IPS-NIHi7 (cell line): Measurements from ENCODE around the gene ARV1.
A peak's percentile ranks its signal among the peaks of the same experiment; 100 is the strongest.
"Not testable (repeated sequence)": the region's sequence is repeated elsewhere in the genome, so short reads cannot be mapped to it uniquely, and the experiment has no call there.

ENCODE experiments used
- DNase-seq: peaks from one replicate; pipeline ENCODE4 v3.0.0; 2012; ENCODE audit warnings: mixed read lengths; ENCODE audit errors: extremely low spot score

The ARV1 gene

GRCh38 chr1:230976825-230977747 lies 1.8 kb upstream of the ARV1 start:
- DNase-seq, result no peak

- peak; percentile 53 for DNase-seq
Observed at GRCh38 chr1:230977761-230978490, 968 bp upstream of the ARV1 start.

GRCh38 chr1:230979389-230979716 lies 459 bp downstream of the ARV1 start:
- DNase-seq, result no peak

DNA sequence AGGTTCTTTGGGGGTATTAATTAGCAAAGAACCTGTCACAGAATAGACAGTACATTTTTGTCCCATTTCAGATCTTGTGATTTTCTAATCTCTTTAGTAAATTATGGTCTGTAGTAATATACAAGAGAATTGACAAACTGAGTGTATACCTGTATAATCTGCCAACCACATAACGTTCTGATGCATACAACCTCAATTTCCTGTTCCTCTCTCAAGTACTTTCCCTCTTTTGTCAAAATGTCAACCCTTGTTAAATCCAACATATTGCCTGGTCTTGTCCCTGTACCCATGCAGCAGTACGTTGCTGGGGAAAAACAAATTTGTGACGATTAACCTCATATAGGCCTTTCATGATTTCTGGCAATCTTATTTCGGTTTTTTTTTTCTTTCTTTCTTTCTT lies 1.1 kb downstream of the ARV1 start:
- no peak for DNase-seq

- DNase-seq, result no peak
Observed at GRCh38 chr1:230982696-230983095, 3.8 kb downstream of the ARV1 start.

GRCh38 chr1:230983811-230984210 lies 4.9 kb downstream of the ARV1 start:
- DNase-seq, result no peak

- not testable (repeated sequence) for DNase-seq
Observed at GRCh38 chr1:230984622-230985515, 6.0 kb downstream of the ARV1 start.

GRCh38 chr1:230985711-230986110 lies 6.8 kb downstream of the ARV1 start:
- no peak for DNase-seq

DNA sequence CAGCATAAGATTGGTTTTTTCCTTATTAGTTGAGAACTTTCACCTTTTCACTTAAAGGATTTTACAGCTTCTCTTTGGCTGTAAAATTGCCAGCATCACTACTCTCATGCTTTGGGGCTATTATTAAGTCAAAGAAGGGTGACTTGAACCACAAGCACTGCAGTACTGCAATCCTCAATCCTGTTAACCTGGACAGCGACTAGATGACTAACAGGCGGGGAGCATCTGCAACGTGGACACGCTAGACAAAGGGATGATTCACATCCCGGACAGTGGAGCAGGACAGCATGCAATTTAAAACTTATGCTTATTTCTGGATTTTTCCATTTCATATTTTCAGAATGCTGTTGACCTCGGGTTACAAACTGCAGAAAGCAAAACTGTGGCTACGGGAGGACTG lies 8.1 kb downstream of the ARV1 start:
- no peak for DNase-seq

DNA sequence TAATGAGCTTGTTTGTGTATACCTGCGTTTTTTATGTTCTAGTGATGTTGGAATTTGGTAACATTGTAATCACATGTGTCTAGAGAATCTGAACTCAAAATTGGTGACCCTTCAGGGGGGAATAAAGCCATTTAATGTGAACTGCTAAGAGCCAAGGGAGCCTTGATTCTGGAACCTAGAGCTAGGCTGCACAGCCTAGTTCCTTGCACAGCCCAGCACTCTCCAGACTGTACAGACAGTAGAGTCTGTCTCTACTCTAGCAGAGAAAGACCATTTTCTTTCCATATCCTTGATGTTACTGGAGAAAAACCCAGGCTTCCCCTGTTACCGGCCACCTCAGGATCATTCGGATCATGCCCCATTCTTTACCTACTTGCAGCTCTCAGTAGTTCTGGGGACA lies 8.6 kb downstream of the ARV1 start:
- DNase-seq, result no peak

DNA sequence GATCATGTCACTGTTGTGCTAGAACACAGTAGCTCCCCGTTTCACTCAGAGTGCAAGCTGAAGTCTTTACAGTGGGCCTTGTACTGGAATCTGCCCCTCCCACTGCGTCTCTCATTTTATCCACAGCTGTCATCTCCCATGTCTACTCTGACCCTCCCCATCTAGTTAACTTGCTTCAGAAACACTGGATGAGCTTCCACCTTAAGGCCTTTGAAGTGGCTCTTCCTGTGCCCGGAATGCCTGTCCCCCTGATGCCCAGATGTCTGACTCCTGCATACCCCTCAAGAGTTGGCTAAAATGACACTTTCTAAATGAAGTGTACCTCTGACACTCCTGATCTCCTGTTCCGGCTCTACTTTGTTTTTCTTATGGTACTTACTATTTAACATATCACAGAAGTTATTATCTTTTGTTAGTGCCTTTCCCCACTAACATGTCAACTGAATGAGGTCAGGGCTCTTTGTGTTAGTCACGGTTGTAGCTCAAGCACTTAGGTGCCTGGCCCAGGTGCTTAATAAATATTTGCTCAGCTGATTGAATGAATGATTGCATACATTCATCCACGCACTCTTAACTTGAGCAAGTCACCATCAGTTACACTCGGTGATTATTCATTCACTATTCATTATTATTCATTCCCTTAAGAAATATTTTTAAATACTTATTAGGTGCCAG lies 13.3 kb downstream of the ARV1 start:
- no peak for DNase-seq

DNA sequence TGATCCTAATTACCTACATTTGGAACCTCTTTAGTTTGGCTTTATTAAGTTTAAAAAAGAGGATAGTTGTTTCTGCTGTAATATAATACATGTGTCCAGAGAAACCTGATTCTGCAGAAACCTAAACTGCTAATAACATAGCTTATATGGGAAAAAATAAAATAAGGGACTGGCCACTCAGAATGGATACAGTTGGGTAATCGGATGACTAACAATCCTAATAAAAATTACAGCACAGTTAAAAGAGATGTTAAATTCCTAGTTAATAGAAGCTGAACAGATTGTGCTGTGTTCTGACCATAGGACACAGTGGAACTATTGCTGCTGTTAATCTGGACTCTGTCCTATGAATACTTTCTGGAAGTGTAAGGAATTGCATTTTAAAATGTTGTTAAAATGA lies 16.0 kb downstream of the ARV1 start:
- no peak for DNase-seq

- DNase-seq, result no peak
Observed at GRCh38 chr1:231000201-231000600, 21.3 kb downstream of the ARV1 start.

DNA sequence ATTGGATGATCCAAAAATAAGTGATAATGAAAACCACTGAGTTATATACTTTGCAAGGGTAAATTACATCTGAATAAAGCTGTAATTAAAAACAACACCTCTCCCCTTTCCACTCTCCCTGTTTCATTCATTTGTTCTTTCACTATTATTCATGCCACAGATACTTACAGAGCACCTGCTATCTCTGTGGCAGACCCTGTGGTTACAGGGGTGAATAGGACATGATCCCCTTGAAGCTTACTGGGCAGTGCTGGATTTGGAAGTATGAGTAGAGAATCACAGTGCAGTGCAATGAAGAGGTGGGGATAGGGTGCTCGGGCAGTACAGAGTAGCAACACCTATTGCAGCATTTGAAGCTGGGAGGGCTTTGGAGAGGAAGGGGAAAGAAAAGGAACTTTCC lies 21.7 kb downstream of the ARV1 start:
- no peak for DNase-seq

- no peak for DNase-seq
Observed at GRCh38 chr1:231001892-231002291, 23.0 kb downstream of the ARV1 start.

- not testable (repeated sequence) for DNase-seq
Observed at GRCh38 chr1:231007535-231007934, 28.6 kb downstream of the ARV1 start.

- no peak for DNase-seq
Observed at GRCh38 chr1:231011360-231011759, 32.5 kb downstream of the ARV1 start.

DNA sequence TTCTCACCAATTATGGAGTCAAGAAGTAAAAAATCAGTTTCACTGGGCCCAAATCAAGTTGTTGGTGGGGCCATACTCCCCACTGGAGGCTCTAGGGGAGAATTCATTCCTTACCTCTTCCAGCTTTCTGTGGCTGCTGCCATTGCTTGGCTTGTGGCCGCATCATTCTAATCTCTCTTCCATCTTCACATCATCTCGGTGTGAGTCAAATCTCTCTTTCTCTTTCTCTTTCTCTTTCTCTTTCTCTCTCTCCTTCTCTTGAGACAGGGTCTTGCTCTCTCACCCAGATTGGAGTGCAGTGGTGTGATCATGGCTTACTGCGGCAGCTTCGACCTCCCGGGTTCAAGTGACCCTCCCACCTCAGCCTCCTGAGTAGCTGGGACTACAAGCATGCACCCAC lies 33.1 kb downstream of the ARV1 start:
- DNase-seq, result no peak

DNA sequence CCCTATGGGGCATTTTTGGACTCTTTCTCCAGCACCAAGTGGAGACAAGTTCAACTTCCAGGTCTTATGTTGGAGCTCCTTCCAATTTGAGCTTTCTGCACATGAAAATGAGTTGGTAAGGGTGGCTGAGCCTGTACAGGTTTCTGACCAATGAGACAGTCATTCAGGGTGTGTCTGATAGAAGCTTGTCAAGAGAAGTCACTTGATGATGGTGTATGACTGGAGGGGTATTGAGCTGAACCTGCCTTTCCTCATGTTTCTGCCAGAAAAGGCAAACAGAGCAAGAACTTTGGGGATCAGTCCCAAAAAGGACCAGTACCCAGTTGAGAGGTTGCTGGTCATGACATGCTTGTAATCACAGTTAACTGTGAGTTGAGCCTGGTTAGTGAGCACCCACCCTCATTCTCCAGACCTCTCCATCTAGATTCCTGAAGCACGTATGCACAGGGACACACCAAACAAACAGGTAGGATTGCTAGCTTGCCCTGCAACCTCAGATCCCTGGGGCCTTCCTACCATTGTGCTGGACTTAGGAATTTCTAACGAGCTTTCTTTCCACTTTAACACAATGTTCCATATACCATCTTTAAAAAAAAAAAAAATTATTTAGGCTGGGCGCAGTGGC lies 34.6 kb downstream of the ARV1 start:
- no peak for DNase-seq

GRCh38 chr1:231016234-231016633 lies 37.3 kb downstream of the ARV1 start:
- DNase-seq, result no peak

DNA sequence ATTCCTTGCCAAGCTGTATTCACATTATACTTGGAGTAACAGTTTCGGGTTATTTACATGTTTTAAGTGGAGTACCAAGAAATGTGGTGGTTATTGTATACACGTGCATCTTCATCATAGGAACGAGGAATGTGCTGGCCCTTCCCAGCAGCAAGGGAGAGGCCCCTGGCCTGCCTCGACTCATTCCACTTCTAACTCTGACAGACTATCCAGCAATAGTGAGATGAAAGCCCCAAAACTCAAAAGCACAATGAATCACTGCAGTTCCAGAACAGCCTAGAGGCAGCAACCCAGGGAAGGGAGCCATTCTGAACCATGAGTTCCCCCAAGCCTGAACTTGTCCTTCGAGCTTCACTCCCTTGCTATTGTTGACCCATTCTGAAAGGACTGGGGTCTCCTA lies 38.1 kb downstream of the ARV1 start:
- no peak for DNase-seq
